Measurements from ENCODE around the gene PCDHA7. TPM values are rescaled to one million over a fixed set of nuclear protein-coding genes. Genes with fewer than 3 reads are reported as not detected.
A peak's percentile ranks its signal among the peaks of the same experiment; 100 is the strongest.

The PCDHA7 gene
- total RNA-seq, 1 experiment from 2014 or later = 2.7 TPM

DNA sequence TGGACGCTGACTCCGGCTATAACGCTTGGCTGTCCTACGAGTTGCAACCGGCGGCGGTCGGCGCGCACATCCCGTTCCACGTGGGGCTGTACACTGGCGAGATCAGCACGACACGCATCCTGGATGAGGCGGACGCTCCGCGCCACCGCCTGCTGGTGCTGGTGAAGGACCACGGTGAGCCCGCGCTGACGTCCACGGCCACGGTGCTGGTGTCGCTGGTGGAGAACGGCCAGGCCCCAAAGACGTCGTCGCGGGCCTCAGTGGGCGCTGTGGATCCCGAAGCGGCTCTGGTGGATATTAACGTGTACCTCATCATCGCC, 43.2 kb downstream of the PCDHA7 start:
- Mint-ChIP-seq H3K36me3 (no peaks in the 10 kb centered on the region), H3K27me3 (ENCODE audit: low read depth) (no peaks in the 10 kb centered on the region), H3K9me3 (no peaks in the 10 kb centered on the region), H3K4me3 (no peak overlapping the region), H3K4me1 (peaks cover 31% of the 10 kb centered on the region), H3K27ac (no peak overlapping the region)
- DNase-seq (ENCODE audit: low spot score) (no peak), ATAC-seq (no peak)
- CTCF ChIA-PET = interaction anchor here (2.6 kb wide), 1 partner anchor 164 kb away, joined by 51 read pairs; no protein-coding TSS in a partner anchor
- POLR2A ChIA-PET = no interaction called here
- TF ChIP-seq ZNF121 (CRISPR knock-in tag; IDR thresholded peaks at IDR 0.05) (no peak), TP53 (CRISPR knock-in tag; IDR thresholded peaks at IDR 0.05) (no peak), PRRX2 (CRISPR knock-in tag; IDR thresholded peaks at IDR 0.05) (no peak), NFYB (CRISPR knock-in tag; conservative IDR thresholded peaks at IDR 0.05; ENCODE audit: low read depth) (no peak), ZNF423 (CRISPR knock-in tag; IDR thresholded peaks at IDR 0.05) (no peak), ZNF232 (CRISPR knock-in tag; IDR thresholded peaks at IDR 0.05) (no peak), OVOL2 (CRISPR knock-in tag; IDR thresholded peaks at IDR 0.05; ENCODE audit: borderline replicate concordance) (no peak), TCF7 (CRISPR knock-in tag; IDR thresholded peaks at IDR 0.05; ENCODE audit: low read depth) (no peak), RORB (CRISPR knock-in tag; IDR thresholded peaks at IDR 0.05) (no peak), ZNF138 (CRISPR knock-in tag; conservative IDR thresholded peaks at IDR 0.05) (no peak), NR1H2 (CRISPR knock-in tag; IDR thresholded peaks at IDR 0.05) (no peak), NFE2L1 (CRISPR knock-in tag; IDR thresholded peaks at IDR 0.05) (no peak)
- TF ChIP-seq, protein P1, sequence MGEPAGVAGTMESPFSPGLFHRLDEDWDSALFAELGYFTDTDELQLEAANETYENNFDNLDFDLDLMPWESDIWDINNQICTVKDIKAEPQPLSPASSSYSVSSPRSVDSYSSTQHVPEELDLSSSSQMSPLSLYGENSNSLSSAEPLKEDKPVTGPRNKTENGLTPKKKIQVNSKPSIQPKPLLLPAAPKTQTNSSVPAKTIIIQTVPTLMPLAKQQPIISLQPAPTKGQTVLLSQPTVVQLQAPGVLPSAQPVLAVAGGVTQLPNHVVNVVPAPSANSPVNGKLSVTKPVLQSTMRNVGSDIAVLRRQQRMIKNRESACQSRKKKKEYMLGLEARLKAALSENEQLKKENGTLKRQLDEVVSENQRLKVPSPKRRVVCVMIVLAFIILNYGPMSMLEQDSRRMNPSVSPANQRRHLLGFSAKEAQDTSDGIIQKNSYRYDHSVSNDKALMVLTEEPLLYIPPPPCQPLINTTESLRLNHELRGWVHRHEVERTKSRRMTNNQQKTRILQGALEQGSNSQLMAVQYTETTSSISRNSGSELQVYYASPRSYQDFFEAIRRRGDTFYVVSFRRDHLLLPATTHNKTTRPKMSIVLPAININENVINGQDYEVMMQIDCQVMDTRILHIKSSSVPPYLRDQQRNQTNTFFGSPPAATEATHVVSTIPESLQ (CRISPR knock-in tag; IDR thresholded peaks at IDR 0.05) = no peak
- TF ChIP-seq, protein P2, sequence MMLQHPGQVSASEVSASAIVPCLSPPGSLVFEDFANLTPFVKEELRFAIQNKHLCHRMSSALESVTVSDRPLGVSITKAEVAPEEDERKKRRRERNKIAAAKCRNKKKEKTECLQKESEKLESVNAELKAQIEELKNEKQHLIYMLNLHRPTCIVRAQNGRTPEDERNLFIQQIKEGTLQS (CRISPR knock-in tag; conservative IDR thresholded peaks at IDR 0.05) = no peak
- TF ChIP-seq, protein P3, sequence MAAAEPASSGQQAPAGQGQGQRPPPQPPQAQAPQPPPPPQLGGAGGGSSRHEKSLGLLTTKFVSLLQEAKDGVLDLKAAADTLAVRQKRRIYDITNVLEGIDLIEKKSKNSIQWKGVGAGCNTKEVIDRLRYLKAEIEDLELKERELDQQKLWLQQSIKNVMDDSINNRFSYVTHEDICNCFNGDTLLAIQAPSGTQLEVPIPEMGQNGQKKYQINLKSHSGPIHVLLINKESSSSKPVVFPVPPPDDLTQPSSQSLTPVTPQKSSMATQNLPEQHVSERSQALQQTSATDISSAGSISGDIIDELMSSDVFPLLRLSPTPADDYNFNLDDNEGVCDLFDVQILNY (CRISPR knock-in tag; IDR thresholded peaks at IDR 0.05) = no peak
- TF ChIP-seq, protein P4, sequence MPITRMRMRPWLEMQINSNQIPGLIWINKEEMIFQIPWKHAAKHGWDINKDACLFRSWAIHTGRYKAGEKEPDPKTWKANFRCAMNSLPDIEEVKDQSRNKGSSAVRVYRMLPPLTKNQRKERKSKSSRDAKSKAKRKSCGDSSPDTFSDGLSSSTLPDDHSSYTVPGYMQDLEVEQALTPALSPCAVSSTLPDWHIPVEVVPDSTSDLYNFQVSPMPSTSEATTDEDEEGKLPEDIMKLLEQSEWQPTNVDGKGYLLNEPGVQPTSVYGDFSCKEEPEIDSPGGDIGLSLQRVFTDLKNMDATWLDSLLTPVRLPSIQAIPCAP (CRISPR knock-in tag; IDR thresholded peaks at IDR 0.05) = no peak
- TF ChIP-seq, protein P5, sequence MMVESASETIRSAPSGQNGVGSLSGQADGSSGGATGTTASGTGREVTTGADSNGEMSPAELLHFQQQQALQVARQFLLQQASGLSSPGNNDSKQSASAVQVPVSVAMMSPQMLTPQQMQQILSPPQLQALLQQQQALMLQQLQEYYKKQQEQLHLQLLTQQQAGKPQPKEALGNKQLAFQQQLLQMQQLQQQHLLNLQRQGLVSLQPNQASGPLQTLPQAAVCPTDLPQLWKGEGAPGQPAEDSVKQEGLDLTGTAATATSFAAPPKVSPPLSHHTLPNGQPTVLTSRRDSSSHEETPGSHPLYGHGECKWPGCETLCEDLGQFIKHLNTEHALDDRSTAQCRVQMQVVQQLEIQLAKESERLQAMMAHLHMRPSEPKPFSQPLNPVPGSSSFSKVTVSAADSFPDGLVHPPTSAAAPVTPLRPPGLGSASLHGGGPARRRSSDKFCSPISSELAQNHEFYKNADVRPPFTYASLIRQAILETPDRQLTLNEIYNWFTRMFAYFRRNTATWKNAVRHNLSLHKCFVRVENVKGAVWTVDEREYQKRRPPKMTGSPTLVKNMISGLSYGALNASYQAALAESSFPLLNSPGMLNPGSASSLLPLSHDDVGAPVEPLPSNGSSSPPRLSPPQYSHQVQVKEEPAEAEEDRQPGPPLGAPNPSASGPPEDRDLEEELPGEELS (CRISPR knock-in tag; IDR thresholded peaks at IDR 0.05) = no peak

DNA sequence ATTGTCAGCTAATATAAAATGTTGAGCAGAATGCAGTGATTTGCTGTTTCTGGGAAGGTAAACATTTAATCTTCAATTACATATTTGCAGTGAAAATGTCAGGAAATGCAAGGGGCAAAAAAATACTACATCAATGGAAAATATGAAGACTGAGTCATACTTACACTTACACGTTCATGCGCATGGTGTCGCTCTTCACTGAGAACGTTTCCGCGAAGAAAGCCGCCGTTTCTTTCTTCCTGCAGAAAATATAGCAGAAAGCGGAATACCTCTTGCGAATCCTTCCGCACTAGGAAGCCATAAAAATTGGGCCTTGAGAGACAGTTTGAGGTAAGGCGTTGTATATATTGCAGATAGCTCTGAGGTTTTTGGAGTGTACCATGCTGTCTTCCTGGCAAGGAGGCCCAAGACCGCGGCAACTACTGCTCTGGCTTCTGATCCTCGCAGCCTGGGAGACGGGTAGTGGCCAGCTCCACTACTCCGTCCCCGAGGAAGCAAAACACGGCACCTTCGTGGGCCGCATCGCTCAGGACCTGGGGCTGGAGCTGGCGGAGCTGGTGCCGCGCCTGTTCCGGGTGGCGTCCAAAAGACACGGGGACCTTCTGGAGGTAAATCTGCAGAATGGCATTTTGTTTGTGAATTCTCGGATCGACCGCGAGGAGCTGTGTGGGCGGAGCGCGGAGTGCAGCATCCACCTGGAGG, 48.0 kb downstream of the PCDHA7 start, which contains the start of gene PCDHA13:
PCDHA13 (plus strand) TSS at position 236 of the 702 bp plus-strand sequence; CDS start at position 381, 145 bp downstream.
- DNase-seq (ENCODE audit: low spot score) (no peak), ATAC-seq (peak; percentile 37)
- Mint-ChIP-seq H3K4me3 (peak within 1 kb of the TSS; percentile 83), H3K27ac (peak within 1 kb of the TSS; percentile 58; the same call in 1 of the 2 replicates), H3K36me3 (no peaks in the 10 kb centered on the region; the same call in 1 of the 2 replicates), H3K4me1 (peaks cover 16% of the 10 kb centered on the region; the same call in 1 of the 2 replicates), H3K27me3 (ENCODE audit: low read depth) (no peaks in the 10 kb centered on the region), H3K9me3 (no peaks in the 10 kb centered on the region)
- CTCF ChIA-PET = interaction anchor here (0.7 to 7.5 kb wide), 18 partner anchors 10 to 301 kb away, joined by 3 to 77 read pairs (median 4); partner anchors contain the start of genes PCDHA10, PCDHA11, PCDHA4 and PCDHAC1
- POLR2A ChIA-PET = interaction anchor here (0.8 to 1.3 kb wide), 2 partner anchors 122 to 158 kb away, joined by 3 to 5 read pairs; no protein-coding TSS in a partner anchor
- TF ChIP-seq, protein P6, sequence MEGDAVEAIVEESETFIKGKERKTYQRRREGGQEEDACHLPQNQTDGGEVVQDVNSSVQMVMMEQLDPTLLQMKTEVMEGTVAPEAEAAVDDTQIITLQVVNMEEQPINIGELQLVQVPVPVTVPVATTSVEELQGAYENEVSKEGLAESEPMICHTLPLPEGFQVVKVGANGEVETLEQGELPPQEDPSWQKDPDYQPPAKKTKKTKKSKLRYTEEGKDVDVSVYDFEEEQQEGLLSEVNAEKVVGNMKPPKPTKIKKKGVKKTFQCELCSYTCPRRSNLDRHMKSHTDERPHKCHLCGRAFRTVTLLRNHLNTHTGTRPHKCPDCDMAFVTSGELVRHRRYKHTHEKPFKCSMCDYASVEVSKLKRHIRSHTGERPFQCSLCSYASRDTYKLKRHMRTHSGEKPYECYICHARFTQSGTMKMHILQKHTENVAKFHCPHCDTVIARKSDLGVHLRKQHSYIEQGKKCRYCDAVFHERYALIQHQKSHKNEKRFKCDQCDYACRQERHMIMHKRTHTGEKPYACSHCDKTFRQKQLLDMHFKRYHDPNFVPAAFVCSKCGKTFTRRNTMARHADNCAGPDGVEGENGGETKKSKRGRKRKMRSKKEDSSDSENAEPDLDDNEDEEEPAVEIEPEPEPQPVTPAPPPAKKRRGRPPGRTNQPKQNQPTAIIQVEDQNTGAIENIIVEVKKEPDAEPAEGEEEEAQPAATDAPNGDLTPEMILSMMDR (IDR thresholded peaks at IDR 0.05) = peak; percentile 37; the same call in 1 of the 2 replicates
- TF ChIP-seq, protein P7, sequence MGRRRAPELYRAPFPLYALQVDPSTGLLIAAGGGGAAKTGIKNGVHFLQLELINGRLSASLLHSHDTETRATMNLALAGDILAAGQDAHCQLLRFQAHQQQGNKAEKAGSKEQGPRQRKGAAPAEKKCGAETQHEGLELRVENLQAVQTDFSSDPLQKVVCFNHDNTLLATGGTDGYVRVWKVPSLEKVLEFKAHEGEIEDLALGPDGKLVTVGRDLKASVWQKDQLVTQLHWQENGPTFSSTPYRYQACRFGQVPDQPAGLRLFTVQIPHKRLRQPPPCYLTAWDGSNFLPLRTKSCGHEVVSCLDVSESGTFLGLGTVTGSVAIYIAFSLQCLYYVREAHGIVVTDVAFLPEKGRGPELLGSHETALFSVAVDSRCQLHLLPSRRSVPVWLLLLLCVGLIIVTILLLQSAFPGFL (CRISPR knock-in tag; IDR thresholded peaks at IDR 0.05; ENCODE audit: borderline replicate concordance) = no peak
- TF ChIP-seq, protein P8, sequence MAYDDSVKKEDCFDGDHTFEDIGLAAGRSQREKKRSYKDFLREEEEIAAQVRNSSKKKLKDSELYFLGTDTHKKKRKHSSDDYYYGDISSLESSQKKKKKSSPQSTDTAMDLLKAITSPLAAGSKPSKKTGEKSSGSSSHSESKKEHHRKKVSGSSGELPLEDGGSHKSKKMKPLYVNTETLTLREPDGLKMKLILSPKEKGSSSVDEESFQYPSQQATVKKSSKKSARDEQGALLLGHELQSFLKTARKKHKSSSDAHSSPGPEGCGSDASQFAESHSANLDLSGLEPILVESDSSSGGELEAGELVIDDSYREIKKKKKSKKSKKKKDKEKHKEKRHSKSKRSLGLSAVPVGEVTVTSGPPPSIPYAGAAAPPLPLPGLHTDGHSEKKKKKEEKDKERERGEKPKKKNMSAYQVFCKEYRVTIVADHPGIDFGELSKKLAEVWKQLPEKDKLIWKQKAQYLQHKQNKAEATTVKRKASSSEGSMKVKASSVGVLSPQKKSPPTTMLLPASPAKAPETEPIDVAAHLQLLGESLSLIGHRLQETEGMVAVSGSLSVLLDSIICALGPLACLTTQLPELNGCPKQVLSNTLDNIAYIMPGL (CRISPR knock-in tag; IDR thresholded peaks at IDR 0.05) = 0 out of 2 replicates have a peak, but pooled peaks have one; percentile 27

Data from WTC11 (cell line).